AG04450 (cell line): ENCODE measurements around the gene PIP5K1B. TPM values are rescaled to one million over a fixed set of nuclear protein-coding genes. Genes with fewer than 3 reads are reported as not detected.

Experiments
- CTCF ChIA-PET: fragments of 300-600, 350-600 bp; formaldehyde crosslinking; extraction: SDS; loops from one replicate; lab custom pipeline; 2022; ENCODE audit warnings: antibody characterized with exemption, inconsistent platforms; lab: Charles Lee
- POLR2A ChIA-PET: fragments of 350-600 bp; formaldehyde crosslinking; extraction: SDS; loops from one replicate; lab custom pipeline; 2021; ENCODE audit warnings: antibody characterized with exemption, inconsistent platforms; lab: Yijun Ruan, JAX
- DNase-seq: peaks from one replicate; pipeline ENCODE4 v3.0.0-alpha.2; 2011; ENCODE audit warnings: low read depth, low spot score
- H3K27ac ChIP-seq: one replicate; pipeline ENCODE4 v1.5.1; 2012; ENCODE audit warnings: low read depth, low read length, control low read depth
- H3K27me3 ChIP-seq: one replicate; pipeline ENCODE4 v1.6.0; 2012; ENCODE audit warnings: low read length; ENCODE audit not compliant: control insufficient read depth, insufficient read depth
- H3K4me3 ChIP-seq: 2 replicates; pipeline ENCODE4 v1.5.1; 2011; ENCODE audit warnings: mild to moderate bottlenecking, low read depth, low read length, control low read depth
- H3K9me3 ChIP-seq: 2 replicates; pipeline ENCODE4 v1.5.1; 2012; ENCODE audit warnings: low read length; ENCODE audit not compliant: control insufficient read depth, insufficient read depth
- CTCF ChIP-seq: IDR thresholded peaks from 2 replicates; pipeline ENCODE4 v1.5.1; 2011; ENCODE audit warnings: low read depth, low read length, control low read depth, inconsistent platforms
- polyA plus RNA-seq: library from polyadenylated mRNA; depleted of rRNA; stranded (reverse); fragments of >200 nt; gene quantifications from 2 replicates; pipeline ENCODE4 v1.2.3, GENCODE V29; 2011

PIP5K1B gene
- polyA plus RNA-seq, 1 experiment: not detected

- CTCF ChIA-PET: no interaction called here
- POLR2A ChIA-PET: interaction anchor here (0.6 kb wide), 1 partner anchor 66 kb away, joined by 3 read pairs; no protein-coding TSS in a partner anchor
- DNase-seq: no peak
- no peaks in the 10 kb centered on the region; the same call in 1 of the 2 replicates for H3K9me3 ChIP-seq
- TF ChIP-seq CTCF: no peak
- H3K27ac ChIP-seq: no peak overlapping the region
- no peak overlapping the region for H3K4me3 ChIP-seq
- H3K27me3 ChIP-seq: peaks cover 37% of the 10 kb centered on the region
These were observed 1.5 kb downstream of the PIP5K1B start for GRCh38 chr9:68706363-68707201.

- no peak for TF ChIP-seq CTCF
- Histone ChIP-seq H3K9me3 (no peaks in the 10 kb centered on the region; the same call in 1 of the 2 replicates), H3K4me3 (no peak overlapping the region), H3K27me3 (peaks cover 37% of the 10 kb centered on the region), H3K27ac (no peak overlapping the region)
- POLR2A ChIA-PET: no interaction called here
- CTCF ChIA-PET: no interaction called here
- no peak for DNase-seq
These were observed 2.9 kb downstream of the PIP5K1B start for GRCh38 chr9:68707801-68708488.

GRCh38 chr9:68708513-68708912, 3.5 kb downstream of the PIP5K1B start:
- no peak for TF ChIP-seq CTCF
- no peak overlapping the region for H3K4me3 ChIP-seq
- no peaks in the 10 kb centered on the region; the same call in 1 of the 2 replicates for H3K9me3 ChIP-seq
- DNase-seq: no peak
- H3K27ac ChIP-seq: no peak overlapping the region
- POLR2A ChIA-PET: no interaction called here
- H3K27me3 ChIP-seq: peaks cover 32% of the 10 kb centered on the region
- CTCF ChIA-PET: no interaction called here

- ChIA-PET CTCF (no interaction called here), POLR2A (no interaction called here)
- peaks cover 24% of the 10 kb centered on the region for H3K27me3 ChIP-seq
- H3K9me3 ChIP-seq: no peaks in the 10 kb centered on the region; the same call in 1 of the 2 replicates
- DNase-seq: no peak
- no peak for TF ChIP-seq CTCF
- no peak overlapping the region for H3K4me3 ChIP-seq
- no peak overlapping the region for H3K27ac ChIP-seq
These were observed 4.5 kb downstream of the PIP5K1B start for GRCh38 chr9:68709291-68710110.
